Stomach (tissue), 9 donors: ENCODE data around the gene CA6. TPM values are rescaled to one million over a fixed set of nuclear protein-coding genes. Genes with fewer than 3 reads are reported as not detected.
A peak's percentile ranks its signal among the peaks of the same experiment; 100 is the strongest.

Experiments
- DNase-seq, 2 donors: peaks; one replicate each; pipeline versions ENCODE4 v3.0.0 to v3.0.0-alpha.2; 2013 to 2019
- H3K27ac ChIP-seq, 5 donors: fragments of 200-600 bp in 4 of 5; sonication (generic) in 4 of 5; one replicate each; pipeline ENCODE4 v1.5.1; 2013 to 2019; ENCODE audit warnings: mild to moderate bottlenecking in 1 of 5, moderate library complexity in 1 of 5
- H3K27me3 ChIP-seq, 3 donors: fragments of 200-600 bp; sonication (generic); one replicate each; pipeline ENCODE4 v1.5.1; 2017 to 2019; ENCODE audit warnings: mixed run types in 1 of 3
- H3K36me3 ChIP-seq, 4 donors: fragments of 200-600 bp; sonication (generic); 1 replicate in 3 of 4; 2 replicates in 1 of 4; pipeline ENCODE4 v1.5.1; 2016 to 2019
- H3K4me1 ChIP-seq, 4 donors: fragments of 200-600 bp; sonication (generic); one replicate each; pipeline ENCODE4 v1.5.1; 2016 to 2019
- H3K4me3 ChIP-seq, 4 donors: fragments of 200-600 bp; sonication (generic) in 3 of 4; one replicate each; pipeline ENCODE4 v1.5.1; 2016 to 2019; ENCODE audit warnings: mild to moderate bottlenecking in 1 of 4
- H3K9me3 ChIP-seq, 4 donors: fragments of 200-600 bp; sonication (generic); one replicate each; pipeline ENCODE4 v1.5.1; 2016 to 2019
- CTCF ChIP-seq, 7 experiments: fragments of 450-650 bp in 4 of 7; fragments of 200-600 bp in 3 of 7; sonication (generic) in 3 of 7; IDR thresholded peaks; one replicate each; pipeline ENCODE4 v1.5.1; 2016 to 2019; ENCODE audit warnings: antibody characterized with exemption in 7 of 7, control low read depth in 2 of 7, mild to moderate bottlenecking in 1 of 7
- EP300 ChIP-seq: sonication (generic); formaldehyde crosslinking; IDR thresholded peaks from one replicate; pipeline ENCODE4 v1.6.1; 2017; ENCODE audit warnings: antibody characterized with exemption
- POLR2A ChIP-seq, 4 donors: fragments of 450-650 bp; IDR thresholded peaks; one replicate each; pipeline ENCODE4 v1.6.1; 2016; ENCODE audit warnings: antibody characterized with exemption in 4 of 4, control low read depth in 2 of 4, mild to moderate bottlenecking in 1 of 4, moderate library complexity in 1 of 4
- POLR2AphosphoS5 ChIP-seq, 3 donors: sonication (generic); formaldehyde crosslinking; IDR thresholded peaks; one replicate each; pipeline ENCODE4 v1.6.1; 2016; ENCODE audit warnings: antibody characterized with exemption in 3 of 3
- WGBS, 5 donors: extraction: QIAGEN DNeasy Blood & Tissue Kit in 3 of 5; methylation state at CpG; one replicate each; pipeline versions ENCODE4 v1.1.5 to v1.1.7; 2013 to 2018; 5-methylcytosine and 5-hydroxymethylcytosine counted together
- intact Hi-C: fragments of 100-400 bp; cut with DNase I; formaldehyde crosslinking; loops from one replicate; pipeline ENCODE4 v1.15.1; 2023; ENCODE audit warnings: low total_unique reads
- polyA plus RNA-seq, 3 donors: library from polyadenylated mRNA; stranded (reverse); fragments of 200-250 nt; gene quantifications; one replicate each; pipeline ENCODE4 v1.2.3, GENCODE V29; 2013
- total RNA-seq, 5 donors: library from RNA; depleted of rRNA; stranded (reverse); fragments of >200 nt; gene quantifications; one replicate each; pipeline versions ENCODE4 v1.1.0 to v1.2.3, GENCODE V29; 2014 to 2016
- donor health status: healthy with polysubstance abuse.
- donor health status: Bipolar disorder and iron deficiency.
- donor health status: healthy.

The CA6 gene
- total and polyA plus RNA-seq, 8 donors: not detected

- Histone ChIP-seq H3K9me3 (no peaks in the 10 kb centered on the region), H3K4me1 (peaks cover 0 to 4% (median 0%) of the 10 kb centered on the region in 4 donors), H3K36me3 (no peaks in the 10 kb centered on the region), H3K4me3 (no peak overlapping the region), H3K27me3 (no peaks in the 10 kb centered on the region), H3K27ac (no peak overlapping the region)
- DNase-seq: no peak
- intact Hi-C loops: no loop called here
- TF ChIP-seq POLR2AphosphoS5 (IDR thresholded peaks at IDR 0.05) (no peak), POLR2A (IDR thresholded peaks at IDR 0.05) (no peak), EP300 (no peak), CTCF (IDR thresholded peaks at IDR 0.05) (no peak)
- WGBS, 5 donors: 80 to 92% (median 87%) methylated on average over 12 to 36 of the region's 36 CpGs
Observed at GRCh38 chr1:9014475-9015375, 69.1 kb downstream of the CA6 start.

GRCh38 chr1:9016455-9016854 lies 70.8 kb downstream of the CA6 start:
- TF ChIP-seq POLR2A (IDR thresholded peaks at IDR 0.05): no peak
- no peak for TF ChIP-seq POLR2AphosphoS5 (IDR thresholded peaks at IDR 0.05)
- no peak for TF ChIP-seq CTCF (IDR thresholded peaks at IDR 0.05)
- TF ChIP-seq EP300: no peak
- WGBS, 5 donors: 75 to 98% (median 83%) methylated on average over 5 of the region's 5 CpGs
- no peak overlapping the region for H3K4me3 ChIP-seq

GRCh38 chr1:9018333-9018732 lies 72.7 kb downstream of the CA6 start:
- intact Hi-C loops: no loop called here
- no peak for TF ChIP-seq EP300
- TF ChIP-seq CTCF (IDR thresholded peaks at IDR 0.05): no peak
- no peak for TF ChIP-seq POLR2A (IDR thresholded peaks at IDR 0.05)
- TF ChIP-seq POLR2AphosphoS5 (IDR thresholded peaks at IDR 0.05): no peak

More at GRCh38 chr1:9016455-9016854, 70.8 kb downstream of the CA6 start:
- no peak overlapping the region for H3K27ac ChIP-seq
- no peak for DNase-seq
- H3K27me3 ChIP-seq: no peaks in the 10 kb centered on the region
- no peaks in the 10 kb centered on the region for H3K36me3 ChIP-seq
- no peaks in the 10 kb centered on the region for H3K9me3 ChIP-seq
- intact Hi-C loops: no loop called here
- no peaks in the 10 kb centered on the region for H3K4me1 ChIP-seq

GRCh38 chr1:9019896-9020295 lies 74.2 kb downstream of the CA6 start:
- Histone ChIP-seq H3K4me3 (no peak overlapping the region), H3K27ac (no peak overlapping the region), H3K4me1 (no peaks in the 10 kb centered on the region), H3K9me3 (no peaks in the 10 kb centered on the region), H3K36me3 (no peaks in the 10 kb centered on the region), H3K27me3 (no peaks in the 10 kb centered on the region)
- 23 to 56% (median 49%) methylated on average over 4 of the region's 4 CpGs for WGBS, 5 donors
- intact Hi-C loops: no loop called here
- no peak for DNase-seq
- TF ChIP-seq POLR2AphosphoS5 (IDR thresholded peaks at IDR 0.05) (no peak), CTCF (IDR thresholded peaks at IDR 0.05) (no peak), EP300 (no peak), POLR2A (IDR thresholded peaks at IDR 0.05) (no peak)

More at GRCh38 chr1:9018333-9018732, 72.7 kb downstream of the CA6 start:
- Histone ChIP-seq H3K4me3 (no peak overlapping the region), H3K27me3 (no peaks in the 10 kb centered on the region), H3K9me3 (no peaks in the 10 kb centered on the region), H3K36me3 (no peaks in the 10 kb centered on the region), H3K4me1 (no peaks in the 10 kb centered on the region), H3K27ac (no peak overlapping the region)
- peak in 1 of 2 donors; percentile 67 for DNase-seq
- 49 to 61% (median 60%) methylated on average over 11 to 13 of the region's 13 CpGs for WGBS, 5 donors
